Sigmoid colon (tissue), 7 donors: ENCODE data around the gene DAB2IP. TPM values are rescaled to one million over a fixed set of nuclear protein-coding genes. Genes with fewer than 3 reads are reported as not detected.
A peak's percentile ranks its signal among the peaks of the same experiment; 100 is the strongest.

Source experiments
- DNase-seq: peaks from one replicate; pipeline ENCODE4 v3.0.0-alpha.2; 2019
- H3K27ac ChIP-seq, 4 donors: fragments of 200-600 bp; sonication (generic); one replicate each; pipeline ENCODE4 v1.5.1; 2016 to 2019; ENCODE audit warnings: mild to moderate bottlenecking in 1 of 4
- H3K27me3 ChIP-seq, 3 donors: fragments of 200-600 bp; sonication (generic); one replicate each; pipeline ENCODE4 v1.5.1; 2019; ENCODE audit warnings: mild to moderate bottlenecking in 1 of 3
- H3K36me3 ChIP-seq, 4 donors: fragments of 200-600 bp; sonication (generic); one replicate each; pipeline ENCODE4 v1.5.1; 2016 to 2019
- H3K4me1 ChIP-seq, 4 donors: fragments of 200-600 bp; sonication (generic); one replicate each; pipeline ENCODE4 v1.5.1; 2017 to 2019
- H3K4me3 ChIP-seq, 4 donors: fragments of 200-600 bp; sonication (generic); one replicate each; pipeline ENCODE4 v1.5.1; 2017 to 2019; ENCODE audit warnings: mild to moderate bottlenecking in 2 of 4, moderate library complexity in 1 of 4
- H3K9me3 ChIP-seq, 4 donors: fragments of 200-600 bp in 3 of 4; sonication (generic) in 3 of 4; one replicate each; pipeline versions ENCODE4 v1.5.1 to v1.6.1; 2013 to 2019
- EP300 ChIP-seq, 4 donors: sonication (generic); formaldehyde crosslinking; IDR thresholded peaks; one replicate each; pipeline ENCODE4 v1.6.1; 2017; ENCODE audit warnings: antibody characterized with exemption in 4 of 4
- POLR2A ChIP-seq, 2 donors: fragments of 450-650 bp; IDR thresholded peaks; one replicate each; pipeline ENCODE4 v1.6.1; 2016; ENCODE audit warnings: antibody characterized with exemption in 2 of 2, mild to moderate bottlenecking in 2 of 2, moderate library complexity in 2 of 2
- POLR2AphosphoS5 ChIP-seq, 4 donors: sonication (generic); formaldehyde crosslinking; IDR thresholded peaks; one replicate each; pipeline ENCODE4 v1.6.1; 2017; ENCODE audit warnings: antibody characterized with exemption in 4 of 4
- WGBS, 2 donors: extraction: QIAGEN DNeasy Blood & Tissue Kit; methylation state at CpG; one replicate each; pipeline ENCODE4 v1.1.7; 2013; 5-methylcytosine and 5-hydroxymethylcytosine counted together
- intact Hi-C: fragments of 100-400 bp; cut with DNase I; formaldehyde crosslinking; loops from one replicate; pipeline ENCODE4 v1.15.1; 2023
- polyA plus RNA-seq, 3 donors: library from polyadenylated mRNA; stranded (reverse); fragments of 200-250 nt; gene quantifications; one replicate each; pipeline ENCODE4 v1.2.3, GENCODE V29; 2013
- total RNA-seq, 4 donors: library from RNA; depleted of rRNA; stranded (reverse); fragments of >200 nt; gene quantifications; one replicate each; pipeline ENCODE4 v1.1.0, GENCODE V29; 2016
- TF ChIP-seq, protein P1 (sequence below), 4 experiments: fragments of 450-650 bp in 3 of 4; fragments of 200-600 bp in 1 of 4; IDR thresholded peaks; one replicate each; pipeline ENCODE4 v1.5.1; 2016 to 2019; ENCODE audit warnings: antibody characterized with exemption in 4 of 4, mild to moderate bottlenecking in 3 of 4, moderate library complexity in 2 of 4
- donor health status: healthy with polysubstance abuse.
- donor health status: Bipolar disorder and iron deficiency.
- donor health status: healthy.

The DAB2IP gene
- total and polyA plus RNA-seq, 7 donors, result 20.1 to 52.4 (median 34.7) TPM

DNA sequence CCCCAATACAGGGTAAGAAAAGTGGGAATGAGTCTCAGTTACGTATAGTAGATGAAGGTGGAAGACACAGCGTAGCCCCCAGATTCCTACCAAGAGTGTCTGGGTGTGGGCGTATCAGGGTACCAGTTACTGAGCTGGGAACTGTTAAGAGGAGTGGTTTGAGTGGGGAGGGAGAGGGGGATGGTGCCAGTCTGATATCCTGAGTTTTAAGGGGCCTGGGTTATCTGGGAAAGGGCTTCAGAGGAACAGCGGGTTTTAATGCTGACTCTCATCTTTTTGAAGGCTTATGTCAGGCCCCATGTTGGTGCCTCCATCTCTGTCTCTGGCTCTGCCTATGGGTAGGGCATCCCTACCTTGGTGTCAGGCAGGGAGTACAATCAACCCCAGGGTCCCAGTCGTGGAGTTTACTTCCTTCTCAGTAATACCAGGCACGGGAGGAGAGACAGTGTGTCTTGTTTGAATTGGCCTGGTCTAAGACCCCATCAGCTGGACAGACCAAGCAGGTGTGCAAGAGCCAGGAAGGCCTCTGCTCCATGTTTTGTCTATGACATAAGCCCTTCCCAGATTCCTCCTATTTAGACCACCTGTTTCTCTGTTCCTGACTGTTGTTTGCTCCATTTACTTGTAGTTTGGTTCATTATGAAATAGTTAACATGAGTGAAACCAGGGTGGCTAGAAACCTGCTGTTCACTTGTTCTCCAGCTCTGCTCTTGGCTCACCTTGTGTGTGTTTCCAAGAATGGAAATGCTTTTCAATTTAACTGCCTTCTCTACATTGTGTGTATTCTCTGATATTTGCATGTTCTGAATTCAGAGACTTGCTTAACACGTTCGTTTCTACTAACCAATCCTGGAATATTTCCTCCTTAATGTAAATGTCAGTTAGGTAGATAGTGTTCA lies 125.6 kb downstream of the DAB2IP start:
- no peaks in the 10 kb centered on the region for H3K27me3 ChIP-seq
- DNase-seq, result no peak
- peak overlapping the region in 3 of 4 donors; percentile 15 to 83 (median 73) for H3K27ac ChIP-seq
- WGBS, 2 donors, result 87 to 89% methylated on average over 8 of the region's 8 CpGs
- no peaks in the 10 kb centered on the region for H3K9me3 ChIP-seq
- H3K4me3 ChIP-seq, result no peak overlapping the region
- peaks cover 41 to 81% (median 70%) of the 10 kb centered on the region in 4 donors for H3K36me3 ChIP-seq
- intact Hi-C loops, result loop anchor here (5.0 kb wide), 1 partner anchor 75 kb away; no protein-coding TSS in a partner anchor
- H3K4me1 ChIP-seq, result peaks cover 0 to 36% (median 21%) of the 10 kb centered on the region in 4 donors
- TF ChIP-seq POLR2AphosphoS5 (IDR thresholded peaks at IDR 0.05) (no peak), POLR2A (IDR thresholded peaks at IDR 0.05) (no peak), EP300 (IDR thresholded peaks at IDR 0.05) (no peak)
- TF ChIP-seq, protein P1, sequence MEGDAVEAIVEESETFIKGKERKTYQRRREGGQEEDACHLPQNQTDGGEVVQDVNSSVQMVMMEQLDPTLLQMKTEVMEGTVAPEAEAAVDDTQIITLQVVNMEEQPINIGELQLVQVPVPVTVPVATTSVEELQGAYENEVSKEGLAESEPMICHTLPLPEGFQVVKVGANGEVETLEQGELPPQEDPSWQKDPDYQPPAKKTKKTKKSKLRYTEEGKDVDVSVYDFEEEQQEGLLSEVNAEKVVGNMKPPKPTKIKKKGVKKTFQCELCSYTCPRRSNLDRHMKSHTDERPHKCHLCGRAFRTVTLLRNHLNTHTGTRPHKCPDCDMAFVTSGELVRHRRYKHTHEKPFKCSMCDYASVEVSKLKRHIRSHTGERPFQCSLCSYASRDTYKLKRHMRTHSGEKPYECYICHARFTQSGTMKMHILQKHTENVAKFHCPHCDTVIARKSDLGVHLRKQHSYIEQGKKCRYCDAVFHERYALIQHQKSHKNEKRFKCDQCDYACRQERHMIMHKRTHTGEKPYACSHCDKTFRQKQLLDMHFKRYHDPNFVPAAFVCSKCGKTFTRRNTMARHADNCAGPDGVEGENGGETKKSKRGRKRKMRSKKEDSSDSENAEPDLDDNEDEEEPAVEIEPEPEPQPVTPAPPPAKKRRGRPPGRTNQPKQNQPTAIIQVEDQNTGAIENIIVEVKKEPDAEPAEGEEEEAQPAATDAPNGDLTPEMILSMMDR (IDR thresholded peaks at IDR 0.05), result no peak

DNA sequence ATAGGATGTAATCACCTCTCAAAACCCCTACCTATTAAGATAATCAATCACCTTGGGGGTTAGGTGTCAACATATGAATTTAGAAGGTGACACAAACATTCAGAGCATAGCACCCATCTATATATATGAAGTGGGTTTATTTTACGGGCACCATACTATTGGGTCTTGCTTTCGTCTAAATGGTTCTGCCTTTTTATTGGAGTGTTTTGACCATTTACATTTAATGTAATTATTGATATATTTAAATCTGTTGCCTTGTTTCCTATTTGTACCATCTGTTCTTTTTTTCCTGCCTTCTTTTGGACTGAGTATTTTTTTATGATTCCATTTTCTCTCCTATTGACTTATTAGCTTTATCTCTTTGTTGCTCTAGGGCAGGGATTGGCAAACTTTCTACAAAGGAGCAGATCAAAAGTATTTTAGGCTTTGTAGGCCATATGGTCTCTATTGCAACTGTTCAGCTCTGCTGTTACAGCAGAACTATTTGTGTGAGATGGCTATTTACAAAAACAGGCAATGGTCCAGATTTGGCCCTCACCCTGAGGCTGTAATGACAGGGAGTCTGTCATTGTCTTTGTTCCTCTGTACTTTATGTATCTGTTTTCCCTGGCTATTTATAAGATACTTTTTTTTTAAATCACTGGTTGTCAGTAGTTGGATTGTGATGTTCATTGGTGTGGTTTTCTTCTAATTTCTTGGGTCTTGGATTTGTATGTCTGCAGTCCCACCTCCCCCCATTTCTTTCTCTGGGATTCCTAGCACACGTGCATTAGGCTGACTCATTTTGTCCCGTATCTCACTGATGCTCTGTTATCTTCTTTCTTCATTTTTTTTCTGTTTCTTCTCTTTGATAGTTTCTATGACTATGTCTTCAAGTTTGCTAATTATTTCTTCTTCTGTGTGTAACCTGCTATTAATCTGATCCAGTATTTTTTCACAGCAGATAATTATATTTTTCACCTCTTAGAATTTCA lies 127.1 kb downstream of the DAB2IP start:
- Histone ChIP-seq H3K4me1 (peaks cover 0 to 30% (median 21%) of the 10 kb centered on the region in 4 donors), H3K27me3 (no peaks in the 10 kb centered on the region), H3K9me3 (no peaks in the 10 kb centered on the region), H3K36me3 (peaks cover 41 to 81% (median 68%) of the 10 kb centered on the region in 4 donors), H3K4me3 (no peak overlapping the region), H3K27ac (peak overlapping the region in 3 of 4 donors; percentile 66 to 83 (median 73))
- peak in 1 of 4 donors; percentile 13 for TF ChIP-seq POLR2AphosphoS5 (IDR thresholded peaks at IDR 0.05)
- TF ChIP-seq, protein P1 (IDR thresholded peaks at IDR 0.05), result no peak
- no peak for DNase-seq
- 92% methylated on average over 4 of the region's 4 CpGs for WGBS, 2 donors
- intact Hi-C loops, result loop anchor here (5.0 kb wide), 1 partner anchor 76 kb away; no protein-coding TSS in a partner anchor

DNA sequence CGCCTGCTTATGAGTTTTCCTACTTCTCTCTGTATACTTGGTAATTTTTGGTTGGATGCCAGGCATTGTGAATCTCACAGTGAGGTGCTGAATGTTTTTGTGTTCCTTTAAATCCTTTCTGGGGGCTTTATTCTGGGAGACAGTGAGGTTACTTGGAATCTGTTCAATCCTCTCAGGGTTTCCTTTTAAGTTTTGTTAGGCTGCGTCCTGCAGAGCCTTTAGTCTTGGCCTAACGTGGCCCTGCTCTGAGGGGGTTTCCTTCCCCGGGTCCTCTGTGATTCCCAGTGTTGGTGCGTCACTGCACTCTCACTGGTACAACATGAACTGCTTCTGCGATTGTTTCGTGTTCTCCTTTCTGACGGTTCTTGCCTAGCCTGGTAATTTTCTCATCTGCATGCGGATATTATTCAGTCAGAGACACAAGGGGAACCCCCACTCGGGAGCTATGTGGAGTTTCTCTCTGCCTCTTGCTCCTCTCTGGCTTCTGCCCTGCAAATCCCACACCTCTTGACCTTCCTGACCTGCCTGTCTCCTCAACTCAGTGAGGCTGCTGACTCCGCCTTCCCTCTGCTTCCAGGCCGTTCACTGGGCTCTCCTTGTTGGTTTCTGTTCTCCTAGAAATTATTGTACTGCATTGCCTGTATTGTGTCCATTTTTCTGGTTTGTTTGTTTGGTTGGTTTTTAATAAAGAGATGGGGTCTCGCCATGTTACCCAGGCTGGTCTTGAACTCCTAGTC lies 128.1 kb downstream of the DAB2IP start:
- intact Hi-C loops, result loop anchor here (5.0 kb wide), 1 partner anchor 77 kb away; no protein-coding TSS in a partner anchor
- peaks cover 0 to 30% (median 23%) of the 10 kb centered on the region in 4 donors for H3K4me1 ChIP-seq
- no peaks in the 10 kb centered on the region for H3K27me3 ChIP-seq
- TF ChIP-seq POLR2A (IDR thresholded peaks at IDR 0.05) (no peak), EP300 (IDR thresholded peaks at IDR 0.05) (peak; percentile 60 to 97 (median 93)), POLR2AphosphoS5 (IDR thresholded peaks at IDR 0.05) (peak in 3 of 4 donors; percentile 64 to 86 (median 79))
- TF ChIP-seq, protein P1 (IDR thresholded peaks at IDR 0.05), result no peak
- 80 to 87% methylated on average over 13 of the region's 13 CpGs for WGBS, 2 donors
- DNase-seq, result peak; percentile 87
- H3K36me3 ChIP-seq, result peaks cover 42 to 81% (median 65%) of the 10 kb centered on the region in 4 donors
- no peaks in the 10 kb centered on the region for H3K9me3 ChIP-seq
- H3K4me3 ChIP-seq, result no peak overlapping the region
- H3K27ac ChIP-seq, result peak overlapping the region in 3 of 4 donors; percentile 66 to 83 (median 73)
